ENCODE results near the gene CBX7. TPM values are rescaled to one million over a fixed set of nuclear protein-coding genes. Genes with fewer than 3 reads are reported as not detected.

Gene CBX7
- total and polyA plus RNA-seq, 2 of the 4 experiments (the other 2 are of a cell fraction) = 0.90 to 3.6 TPM

DNA sequence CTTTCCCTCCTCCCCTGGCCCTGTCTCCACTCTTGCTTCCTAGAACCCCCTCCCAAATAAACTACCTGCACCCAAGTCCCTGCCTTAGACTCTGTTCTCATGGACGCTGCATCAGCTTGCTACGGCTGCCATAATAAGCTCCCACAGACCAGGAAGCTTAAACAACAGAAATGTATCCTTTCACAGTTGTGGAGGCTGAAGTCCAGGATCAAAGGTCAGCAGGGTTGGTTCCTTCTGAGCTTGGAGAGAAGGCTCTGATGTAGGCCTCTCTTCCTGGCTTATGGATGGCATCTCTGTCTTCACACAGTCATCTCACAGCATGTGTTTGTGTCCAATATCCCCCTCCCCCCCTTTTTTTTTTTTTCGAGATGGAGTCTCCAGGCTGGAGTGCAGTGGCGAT is 23.4 kb downstream of the CBX7 start:
- Histone ChIP-seq H3K4me3 (ENCODE audit: insufficient read depth, low read depth, low read length) (no peak overlapping the region), H3K9ac (ENCODE audit: low read depth, low read length) (no peak overlapping the region), H3K27me3 (ENCODE audit: control insufficient read depth, insufficient read depth, low read length) (peaks cover 4% of the 10 kb centered on the region; the same call in 1 of the 2 replicates), H2BK5ac (ENCODE audit: low read depth, low read length, poor library complexity, severe bottlenecking) (no peak overlapping the region), H3K14ac (replicated peaks; ENCODE audit: low read depth, low read length) (no peak overlapping the region), H3K18ac (ENCODE audit: low read depth, low read length) (no peak overlapping the region), H3K36me3 (ENCODE audit: control insufficient read depth, insufficient read depth, low read length) (no peaks in the 10 kb centered on the region), H2BK15ac (ENCODE audit: low read depth, low read length) (no peak overlapping the region), H3K56ac (ENCODE audit: extremely low read depth, insufficient read depth, low read length) (no peak overlapping the region), H3K9me3 (ENCODE audit: control insufficient read depth, insufficient read depth, low read length) (no peaks in the 10 kb centered on the region), H3K23ac (ENCODE audit: low read depth, low read length) (no peak overlapping the region), H2AFZ (replicated peaks; ENCODE audit: low read length, poor library complexity) (no peak overlapping the region), H4K91ac (ENCODE audit: insufficient read depth, low read depth, low read length) (no peak overlapping the region), H2AK9ac (replicated peaks; ENCODE audit: low read depth, low read length, poor library complexity) (no peak overlapping the region), H4K5ac (ENCODE audit: low read depth, low read length) (no peak overlapping the region), H3K4ac (ENCODE audit: low read depth, low read length) (no peak overlapping the region), H3K4me2 (ENCODE audit: low read depth, low read length) (no peak overlapping the region), H4K20me1 (ENCODE audit: insufficient read depth, low read length) (no peaks in the 10 kb centered on the region), H4K8ac (ENCODE audit: low read depth in 2 of 2, low read length in 2 of 2) (no peak overlapping the region), H3K79me1 (ENCODE audit: low read depth in 1 of 2, low read length in 2 of 2) (no peaks in the 10 kb centered on the region), H3K4me1 (ENCODE audit: control insufficient read depth, insufficient read depth, low read length) (peaks cover 8% of the 10 kb centered on the region), H2BK20ac (ENCODE audit: low read depth, low read length) (no peak overlapping the region), H2BK120ac (ENCODE audit: low read depth, low read length) (no peak overlapping the region), H2AK5ac (ENCODE audit: low read depth, low read length) (no peak overlapping the region), H3K27ac (ENCODE audit: insufficient read depth, low read length) (no peak overlapping the region), H3K9me1 (ENCODE audit: insufficient read depth, low read length) (no peaks in the 10 kb centered on the region)
- dilution Hi-C loops (cut with HindIII; ENCODE audit: low sequenced_read_pairs, unreplicated experiment) = no loop called here
- ATAC-seq (ENCODE audit: low read depth) (no peak), DNase-seq (no peak)
- intact Hi-C loops (cut with micrococcal nuclease) = no loop called here
- TF ChIP-seq, protein P1, sequence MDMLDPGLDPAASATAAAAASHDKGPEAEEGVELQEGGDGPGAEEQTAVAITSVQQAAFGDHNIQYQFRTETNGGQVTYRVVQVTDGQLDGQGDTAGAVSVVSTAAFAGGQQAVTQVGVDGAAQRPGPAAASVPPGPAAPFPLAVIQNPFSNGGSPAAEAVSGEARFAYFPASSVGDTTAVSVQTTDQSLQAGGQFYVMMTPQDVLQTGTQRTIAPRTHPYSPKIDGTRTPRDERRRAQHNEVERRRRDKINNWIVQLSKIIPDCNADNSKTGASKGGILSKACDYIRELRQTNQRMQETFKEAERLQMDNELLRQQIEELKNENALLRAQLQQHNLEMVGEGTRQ (IDR thresholded peaks at IDR 0.05; ENCODE audit: low read depth, low read length) = no peak
- TF ChIP-seq MAFK (IDR thresholded peaks at IDR 0.05; ENCODE audit: low read depth, low read length) (no peak), CHD1 (IDR thresholded peaks at IDR 0.05; ENCODE audit: low read depth, low read length) (no peak), RAD21 (IDR thresholded peaks at IDR 0.05; ENCODE audit: low read length) (no peak), FOS (IDR thresholded peaks at IDR 0.05; ENCODE audit: low read depth, low read length) (no peak), SMC3 (IDR thresholded peaks at IDR 0.05; ENCODE audit: low read depth, low read length) (no peak), RCOR1 (IDR thresholded peaks at IDR 0.05; ENCODE audit: insufficient replicate concordance, low read length) (no peak), CEBPB (IDR thresholded peaks at IDR 0.05; ENCODE audit: low read depth, low read length) (no peak), NFE2L2 (IDR thresholded peaks at IDR 0.05; ENCODE audit: low read depth, low read length) (no peak), POLR2A (IDR thresholded peaks at IDR 0.05; ENCODE audit: low read depth, low read length) (no peak), MXI1 (IDR thresholded peaks at IDR 0.05; ENCODE audit: borderline replicate concordance, low read depth, low read length) (no peak), MAZ (IDR thresholded peaks at IDR 0.05; ENCODE audit: borderline replicate concordance, low read depth, low read length) (no peak), BHLHE40 (IDR thresholded peaks at IDR 0.05; ENCODE audit: low read depth, low read length) (no peak), RFX5 (IDR thresholded peaks at IDR 0.05; ENCODE audit: low read depth, low read length) (no peak)
- TF ChIP-seq, protein P2, sequence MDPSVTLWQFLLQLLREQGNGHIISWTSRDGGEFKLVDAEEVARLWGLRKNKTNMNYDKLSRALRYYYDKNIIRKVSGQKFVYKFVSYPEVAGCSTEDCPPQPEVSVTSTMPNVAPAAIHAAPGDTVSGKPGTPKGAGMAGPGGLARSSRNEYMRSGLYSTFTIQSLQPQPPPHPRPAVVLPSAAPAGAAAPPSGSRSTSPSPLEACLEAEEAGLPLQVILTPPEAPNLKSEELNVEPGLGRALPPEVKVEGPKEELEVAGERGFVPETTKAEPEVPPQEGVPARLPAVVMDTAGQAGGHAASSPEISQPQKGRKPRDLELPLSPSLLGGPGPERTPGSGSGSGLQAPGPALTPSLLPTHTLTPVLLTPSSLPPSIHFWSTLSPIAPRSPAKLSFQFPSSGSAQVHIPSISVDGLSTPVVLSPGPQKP (IDR thresholded peaks at IDR 0.05; ENCODE audit: borderline replicate concordance, low read depth, low read length) = no peak
- TF ChIP-seq, protein P3, sequence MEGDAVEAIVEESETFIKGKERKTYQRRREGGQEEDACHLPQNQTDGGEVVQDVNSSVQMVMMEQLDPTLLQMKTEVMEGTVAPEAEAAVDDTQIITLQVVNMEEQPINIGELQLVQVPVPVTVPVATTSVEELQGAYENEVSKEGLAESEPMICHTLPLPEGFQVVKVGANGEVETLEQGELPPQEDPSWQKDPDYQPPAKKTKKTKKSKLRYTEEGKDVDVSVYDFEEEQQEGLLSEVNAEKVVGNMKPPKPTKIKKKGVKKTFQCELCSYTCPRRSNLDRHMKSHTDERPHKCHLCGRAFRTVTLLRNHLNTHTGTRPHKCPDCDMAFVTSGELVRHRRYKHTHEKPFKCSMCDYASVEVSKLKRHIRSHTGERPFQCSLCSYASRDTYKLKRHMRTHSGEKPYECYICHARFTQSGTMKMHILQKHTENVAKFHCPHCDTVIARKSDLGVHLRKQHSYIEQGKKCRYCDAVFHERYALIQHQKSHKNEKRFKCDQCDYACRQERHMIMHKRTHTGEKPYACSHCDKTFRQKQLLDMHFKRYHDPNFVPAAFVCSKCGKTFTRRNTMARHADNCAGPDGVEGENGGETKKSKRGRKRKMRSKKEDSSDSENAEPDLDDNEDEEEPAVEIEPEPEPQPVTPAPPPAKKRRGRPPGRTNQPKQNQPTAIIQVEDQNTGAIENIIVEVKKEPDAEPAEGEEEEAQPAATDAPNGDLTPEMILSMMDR (conservative IDR thresholded peaks at IDR 0.05; ENCODE audit: low read depth, low read length) = no peak
- ChIA-PET POLR2A (ENCODE audit: unreplicated experiment) (no interaction called here), CTCF (no interaction called here)
- no TSS peak for BruUV-seq (replicated peaks)
- WGBS, 2 experiments (ENCODE audit: extremely low coverage in 2 of 2, insufficient read length in 1 of 2) = no CpG with 5 or more reads among the region's 4 CpGs
- in situ Hi-C loops (cut with MboI; ENCODE audit: low sequenced_read_pairs) = no loop called here

Measured in IMR-90 (cell line).